Lower leg skin (tissue), 4 donors: ENCODE results near the gene TLE1. TPM values are rescaled to one million over a fixed set of nuclear protein-coding genes. Genes with fewer than 3 reads are reported as not detected.

Experiments used
- DNase-seq, 2 donors: peaks; one replicate each; pipeline ENCODE4 v3.0.0-alpha.2; 2019; ENCODE audit warnings: low spot score in 2 of 2
- H3K4me3 ChIP-seq: fragments of 200-600 bp; sonication (generic); 2 replicates; pipeline ENCODE4 v1.5.1; 2017; ENCODE audit warnings: mild to moderate bottlenecking, low read depth; ENCODE audit not compliant: poor library complexity, severe bottlenecking
- POLR2A ChIP-seq, 2 donors: fragments of 450-650 bp; IDR thresholded peaks; one replicate each; pipeline ENCODE4 v1.6.1; 2016 to 2017; ENCODE audit warnings: antibody characterized with exemption in 2 of 2, mild to moderate bottlenecking in 1 of 2, moderate library complexity in 1 of 2
- WGBS, 2 donors: methylation state at CpG; one replicate each; pipeline ENCODE4 v1.1.5; 2018; 5-methylcytosine and 5-hydroxymethylcytosine counted together
- intact Hi-C: fragments of 100-400 bp; cut with DNase I; formaldehyde crosslinking; loops from one replicate; pipeline ENCODE4 v1.15.0; 2023; ENCODE audit warnings: low total_unique reads
- total RNA-seq, 4 donors: library from RNA; depleted of rRNA; stranded (reverse); fragments of >200 nt; gene quantifications; one replicate each; pipeline ENCODE4 v1.1.0, GENCODE V29; 2016
- TF ChIP-seq, protein P1 (sequence below), 3 donors: fragments of 450-650 bp; IDR thresholded peaks; one replicate each; pipeline ENCODE4 v1.5.1; 2016; ENCODE audit warnings: antibody characterized with exemption in 3 of 3, mild to moderate bottlenecking in 3 of 3, moderate library complexity in 2 of 3

The TLE1 gene
- total RNA-seq, 4 donors from 2014 or later, result 42.0 to 63.3 (median 43.7) TPM

DNA sequence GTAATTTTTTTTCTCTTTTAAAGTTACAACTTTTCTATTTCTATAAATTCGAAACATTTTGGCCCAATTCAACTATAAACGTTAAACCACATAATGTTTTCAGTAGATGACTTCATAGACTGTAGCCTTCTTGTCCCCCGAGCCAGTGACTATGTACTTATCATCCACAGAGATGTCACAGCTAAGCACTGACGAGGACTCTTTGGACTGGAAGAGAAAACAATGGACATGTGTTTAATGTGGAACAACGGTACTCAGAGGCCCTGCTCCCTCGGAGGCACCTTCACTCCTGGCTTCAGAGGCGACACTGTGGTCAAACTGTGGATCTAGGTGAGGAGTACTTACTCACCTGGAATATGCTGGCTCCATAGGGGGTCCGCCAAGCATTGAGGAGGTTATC, 105.2 kb downstream of the TLE1 start:
- DNase-seq, result no peak
- TF ChIP-seq, protein P1, sequence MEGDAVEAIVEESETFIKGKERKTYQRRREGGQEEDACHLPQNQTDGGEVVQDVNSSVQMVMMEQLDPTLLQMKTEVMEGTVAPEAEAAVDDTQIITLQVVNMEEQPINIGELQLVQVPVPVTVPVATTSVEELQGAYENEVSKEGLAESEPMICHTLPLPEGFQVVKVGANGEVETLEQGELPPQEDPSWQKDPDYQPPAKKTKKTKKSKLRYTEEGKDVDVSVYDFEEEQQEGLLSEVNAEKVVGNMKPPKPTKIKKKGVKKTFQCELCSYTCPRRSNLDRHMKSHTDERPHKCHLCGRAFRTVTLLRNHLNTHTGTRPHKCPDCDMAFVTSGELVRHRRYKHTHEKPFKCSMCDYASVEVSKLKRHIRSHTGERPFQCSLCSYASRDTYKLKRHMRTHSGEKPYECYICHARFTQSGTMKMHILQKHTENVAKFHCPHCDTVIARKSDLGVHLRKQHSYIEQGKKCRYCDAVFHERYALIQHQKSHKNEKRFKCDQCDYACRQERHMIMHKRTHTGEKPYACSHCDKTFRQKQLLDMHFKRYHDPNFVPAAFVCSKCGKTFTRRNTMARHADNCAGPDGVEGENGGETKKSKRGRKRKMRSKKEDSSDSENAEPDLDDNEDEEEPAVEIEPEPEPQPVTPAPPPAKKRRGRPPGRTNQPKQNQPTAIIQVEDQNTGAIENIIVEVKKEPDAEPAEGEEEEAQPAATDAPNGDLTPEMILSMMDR (IDR thresholded peaks at IDR 0.05), result no peak
- WGBS, 2 donors, result 92 to 96% methylated on average over 8 of the region's 8 CpGs
- no peak overlapping the region for H3K4me3 ChIP-seq
- intact Hi-C loops, result no loop called here

DNA sequence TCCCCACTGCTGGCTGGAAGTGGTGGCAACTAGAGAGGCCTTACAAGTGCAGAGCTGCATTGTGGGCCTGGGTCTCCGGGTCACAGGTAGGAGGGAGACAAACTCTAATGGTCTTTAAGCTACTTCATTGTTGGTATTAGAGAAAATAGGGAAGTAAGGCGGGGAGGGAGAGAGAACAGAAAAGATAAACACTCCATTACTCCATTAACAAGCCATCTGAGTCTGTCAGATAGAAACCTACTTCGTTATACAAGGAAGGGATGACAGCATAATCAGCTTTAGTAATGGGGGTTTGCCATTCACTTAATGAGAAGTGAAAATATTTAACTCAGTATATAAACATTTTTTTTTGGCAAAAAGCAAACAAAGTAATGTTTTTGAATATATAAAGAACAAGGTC, 107.4 kb downstream of the TLE1 start:
- intact Hi-C loops, result no loop called here
- H3K4me3 ChIP-seq, result no peak overlapping the region
- TF ChIP-seq, protein P1 (IDR thresholded peaks at IDR 0.05), result no peak
- TF ChIP-seq POLR2A (IDR thresholded peaks at IDR 0.05), result no peak
- WGBS, 2 donors, result 80 to 84% methylated on average over 3 of the region's 3 CpGs
- no peak for DNase-seq

DNA sequence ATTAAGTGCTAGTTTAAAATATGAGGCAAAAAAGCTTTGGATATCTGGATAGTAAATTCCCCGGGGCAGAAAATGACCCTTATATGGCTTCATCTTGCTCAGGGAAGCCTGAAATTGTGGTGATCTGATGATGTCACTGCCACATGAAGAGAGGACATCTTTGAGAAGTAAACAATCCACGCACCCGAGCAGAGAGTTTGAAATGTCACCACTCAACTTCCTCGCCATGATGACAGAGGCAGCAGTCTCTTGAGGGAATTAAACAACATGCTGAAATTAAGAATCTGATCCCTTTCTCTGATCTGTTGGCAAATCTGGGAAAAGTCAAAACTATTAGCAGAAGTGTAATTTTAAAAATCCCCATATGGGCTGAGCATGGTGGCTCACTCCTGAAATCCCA, 110.0 kb downstream of the TLE1 start:
- DNase-seq, result no peak
- intact Hi-C loops, result no loop called here
- no peak overlapping the region for H3K4me3 ChIP-seq
- TF ChIP-seq POLR2A (IDR thresholded peaks at IDR 0.05), result no peak
- TF ChIP-seq, protein P1 (IDR thresholded peaks at IDR 0.05), result no peak
- 87 to 88% methylated on average over 4 of the region's 4 CpGs for WGBS, 2 donors

DNA sequence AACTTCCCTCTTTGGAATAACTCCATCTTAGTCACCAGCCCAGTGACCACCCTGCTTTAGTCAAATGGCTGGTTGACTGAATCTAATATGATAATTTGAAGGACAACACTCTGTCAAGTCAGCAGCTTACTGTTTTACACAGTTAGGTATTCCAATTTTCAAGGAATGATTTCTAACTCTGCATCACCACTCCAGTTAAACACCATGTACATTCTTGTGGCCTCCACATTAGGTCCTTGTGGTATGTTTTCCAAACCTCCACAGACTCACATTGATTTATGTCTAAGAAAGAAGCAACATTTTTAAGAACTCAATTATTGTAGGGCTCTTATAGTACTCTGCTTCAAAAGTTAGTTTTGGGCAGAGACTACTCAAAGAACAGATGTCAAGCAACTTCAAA, 110.7 kb downstream of the TLE1 start:
- no peak for DNase-seq
- intact Hi-C loops, result no loop called here
- no peak overlapping the region for H3K4me3 ChIP-seq
- TF ChIP-seq, protein P1 (IDR thresholded peaks at IDR 0.05), result no peak
- no peak for TF ChIP-seq POLR2A (IDR thresholded peaks at IDR 0.05)

DNA sequence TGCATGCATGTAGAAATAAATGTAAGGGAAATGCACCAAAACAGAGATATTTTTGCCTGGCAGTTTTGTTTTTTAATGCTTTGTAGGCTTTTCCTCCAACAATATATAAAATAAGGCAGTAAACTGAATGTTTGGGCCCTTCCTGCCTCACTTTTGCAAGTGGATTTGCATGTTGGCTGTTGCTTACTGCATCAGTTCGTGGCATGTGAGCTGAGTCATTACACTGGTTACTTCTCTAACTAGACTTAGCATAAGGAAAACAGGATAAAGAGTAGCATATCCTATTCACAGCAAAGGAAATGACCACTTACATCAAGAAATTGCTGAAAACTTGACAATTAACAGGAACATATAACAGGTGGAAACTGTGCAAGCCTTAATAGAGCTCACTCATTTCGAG, 113.4 kb downstream of the TLE1 start:
- no peak for TF ChIP-seq POLR2A (IDR thresholded peaks at IDR 0.05)
- DNase-seq, result no peak
- no peak overlapping the region for H3K4me3 ChIP-seq
- intact Hi-C loops, result no loop called here
- 41 to 73% methylated on average over 2 of the region's 2 CpGs for WGBS, 2 donors

DNA sequence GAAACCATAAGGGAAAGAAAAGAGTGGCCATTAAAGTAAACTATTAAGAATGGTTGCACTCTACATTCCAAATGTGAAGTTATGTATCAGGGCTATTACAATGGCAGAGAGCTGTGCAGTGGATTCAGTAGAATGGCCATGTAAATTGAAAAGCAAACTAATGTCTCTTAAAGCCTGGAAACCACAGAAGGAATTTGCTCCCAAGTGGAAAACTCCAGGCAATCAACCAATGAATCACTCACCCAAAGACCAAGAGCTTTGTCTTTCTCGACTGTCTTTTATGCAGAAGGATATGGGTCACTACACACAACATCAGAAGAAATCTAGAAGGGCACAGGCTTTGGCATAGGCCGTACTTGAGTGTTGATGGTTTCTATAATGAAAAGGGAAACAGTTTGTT, 114.9 kb downstream of the TLE1 start:
- intact Hi-C loops, result no loop called here
- 78 to 93% methylated on average over 2 of the region's 2 CpGs for WGBS, 2 donors
- DNase-seq, result no peak
- TF ChIP-seq, protein P1 (IDR thresholded peaks at IDR 0.05), result no peak
- TF ChIP-seq POLR2A (IDR thresholded peaks at IDR 0.05), result no peak
- no peak overlapping the region for H3K4me3 ChIP-seq
